H1 (cell line): ENCODE results near the gene A2ML1. TPM values are rescaled to one million over a fixed set of nuclear protein-coding genes. Genes with fewer than 3 reads are reported as not detected.
"Not testable (repeated sequence)": the region's sequence is repeated elsewhere in the genome, so short reads cannot be mapped to it uniquely, and the experiment has no call there.

ENCODE experiments used
- CTCF ChIA-PET: fragments of 300-600 bp; sonication (Branson Sonifier 250); formaldehyde crosslinking; loops from one replicate; lab custom pipeline; 2021; ENCODE audit not compliant: partially characterized antibody; lab: Charles Lee
- POLR2A ChIA-PET: fragments of 300-600 bp; sonication (Branson Sonifier 250); formaldehyde crosslinking; loops from one replicate; lab custom pipeline; 2021; ENCODE audit warnings: inconsistent platforms; ENCODE audit not compliant: partially characterized antibody; lab: Charles Lee
- DNase-seq, 2 experiments: peaks; one replicate each; pipeline versions ENCODE4 v3.0.0 to v3.0.0-alpha.2; 2010 to 2022; ENCODE audit warnings: low spot score in 2 of 2, low read depth in 1 of 2, mixed read lengths in 1 of 2
- FAIRE-seq: peaks from 2 replicates; lab custom pipeline; 2011; peaks lifted over from hg19 to GRCh38; lab: Jason Lieb, UNC
- H2AFZ ChIP-seq: 2 replicates; pipeline ENCODE4 v1.8.1; 2012; ENCODE audit warnings: low read length, inconsistent platforms
- H2AK5ac ChIP-seq: 2 replicates; pipeline ENCODE4 v1.6.1; 2013; ENCODE audit warnings: low read depth, low read length
- H2BK120ac ChIP-seq: replicated peaks from 2 replicates; pipeline ENCODE3; 2013; ENCODE audit warnings: low read depth, low read length, inconsistent platforms
- H2BK12ac ChIP-seq: 2 replicates; pipeline ENCODE4 v1.6.1; 2013; ENCODE audit warnings: low read depth, low read length
- H2BK15ac ChIP-seq: 2 replicates; pipeline ENCODE4 v1.6.1; 2013; ENCODE audit warnings: low read length
- H2BK20ac ChIP-seq: 2 replicates; pipeline ENCODE4 v1.6.1; 2013; ENCODE audit warnings: low read length
- H2BK5ac ChIP-seq: 2 replicates; pipeline ENCODE4 v1.6.1; 2013; ENCODE audit warnings: low read depth, low read length
- H3K14ac ChIP-seq: 2 replicates; pipeline ENCODE4 v1.6.1; 2013; ENCODE audit warnings: inconsistent platforms; ENCODE audit not compliant: insufficient read length
- H3K18ac ChIP-seq: 2 replicates; pipeline ENCODE4 v1.6.1; 2013; ENCODE audit warnings: low read length; ENCODE audit errors: extremely low read depth
- H3K23ac ChIP-seq: 2 replicates; pipeline ENCODE4 v1.6.1; 2013; ENCODE audit warnings: inconsistent platforms; ENCODE audit not compliant: insufficient read length
- H3K23me2 ChIP-seq: 2 replicates; pipeline ENCODE4 v1.6.1; 2013; ENCODE audit warnings: low read depth, low read length
- H3K27ac ChIP-seq: 2 replicates; pipeline ENCODE4 v1.6.1; 2011; ENCODE audit warnings: low read depth, low read length, inconsistent platforms
- H3K27me3 ChIP-seq, 4 experiments: replicated peaks in 1 of 4; 1 replicate in 1 of 4; 2 replicates in 3 of 4; pipeline versions ENCODE4 v1.6.1 to v1.8.1; 2011 to 2013; ENCODE audit warnings: low read length in 3 of 4, mild to moderate bottlenecking in 3 of 4, inconsistent platforms in 2 of 4, mixed read lengths in 2 of 4, moderate library complexity in 1 of 4; ENCODE audit not compliant: control insufficient read depth in 3 of 4, insufficient read depth in 3 of 4; ENCODE audit errors: extremely low read depth in 1 of 4
- H3K36me3 ChIP-seq, 4 experiments: 2 replicates each; pipeline versions ENCODE4 v1.6.1 to v1.8.1; 2011 to 2013; ENCODE audit warnings: mild to moderate bottlenecking in 4 of 4, low read length in 3 of 4, moderate library complexity in 2 of 4, control low read depth in 1 of 4, inconsistent platforms in 1 of 4; ENCODE audit not compliant: insufficient read depth in 4 of 4, control insufficient read depth in 2 of 4
- H3K4ac ChIP-seq: replicated peaks from 2 replicates; pipeline ENCODE3; 2013; ENCODE audit warnings: low read length, low read depth, mixed read lengths, inconsistent platforms; ENCODE audit not compliant: insufficient read length
- H3K4me1 ChIP-seq, 4 experiments: replicated peaks in 1 of 4; 1 replicate in 1 of 4; 2 replicates in 3 of 4; pipeline versions ENCODE4 v1.6.1 to v1.8.1; 2011 to 2013; ENCODE audit warnings: low read length in 3 of 4, inconsistent platforms in 2 of 4, mixed read lengths in 1 of 4; ENCODE audit not compliant: insufficient read depth in 4 of 4, control insufficient read depth in 3 of 4
- H3K4me2 ChIP-seq, 2 experiments: 2 replicates each; pipeline versions ENCODE4 v1.6.1 to v1.8.1; 2011 to 2013; ENCODE audit warnings: low read depth in 2 of 2, low read length in 2 of 2, control low read depth in 1 of 2, inconsistent platforms in 1 of 2, mild to moderate bottlenecking in 1 of 2; ENCODE audit not compliant: insufficient read depth in 1 of 2
- H3K4me3 ChIP-seq, 4 experiments: fragments of 200-600, 300-600 bp in 1 of 4; sonication (generic), shearing (Covaris generic), sonication (Bioruptor Twin) in 1 of 4; 2 replicates each; pipeline versions ENCODE4 v1.5.1 to v1.8.1; 2011 to 2016; ENCODE audit warnings: low read length in 4 of 4, low read depth in 3 of 4, control low read depth in 2 of 4, inconsistent platforms in 2 of 4, mild to moderate bottlenecking in 2 of 4, mixed read lengths in 1 of 4, moderate library complexity in 1 of 4; ENCODE audit not compliant: insufficient read depth in 2 of 4; ENCODE audit errors: extremely low read depth in 1 of 4
- H3K56ac ChIP-seq: replicated peaks from 2 replicates; pipeline ENCODE3; 2013; ENCODE audit warnings: low read depth, mild to moderate bottlenecking, mixed read lengths, low read length, inconsistent platforms; ENCODE audit not compliant: insufficient read length
- H3K79me1 ChIP-seq: 2 replicates; pipeline ENCODE4 v1.6.1; 2013; ENCODE audit warnings: low read depth, low read length, control low read depth
- H3K79me2 ChIP-seq, 2 experiments: 2 replicates each; pipeline versions ENCODE4 v1.6.1 to v1.8.1; 2012 to 2013; ENCODE audit warnings: low read length in 2 of 2, mild to moderate bottlenecking in 2 of 2, inconsistent platforms in 1 of 2; ENCODE audit not compliant: insufficient read depth in 2 of 2, control insufficient read depth in 1 of 2
- H3K9ac ChIP-seq, 4 experiments: replicated peaks in 1 of 4; 1 replicate in 1 of 4; 2 replicates in 3 of 4; pipeline versions ENCODE4 v1.6.1 to v1.8.1; 2011 to 2013; ENCODE audit warnings: low read depth in 3 of 4, low read length in 3 of 4, control low read depth in 2 of 4, mild to moderate bottlenecking in 2 of 4, moderate library complexity in 2 of 4, inconsistent platforms in 1 of 4; ENCODE audit errors: extremely low read depth in 1 of 4
- H3K9me3 ChIP-seq, 2 experiments: 2 replicates each; pipeline versions ENCODE4 v1.6.1 to v1.8.1; 2012 to 2013; ENCODE audit warnings: mild to moderate bottlenecking in 2 of 2, moderate library complexity in 2 of 2, control low read depth in 1 of 2, inconsistent platforms in 1 of 2, low read depth in 1 of 2, low read length in 1 of 2, mixed read lengths in 1 of 2; ENCODE audit not compliant: insufficient read depth in 2 of 2
- H4K20me1 ChIP-seq, 2 experiments: replicated peaks in 1 of 2; 2 replicates each; pipeline versions ENCODE3 to v1.8.1; 2011 to 2013; ENCODE audit warnings: inconsistent platforms in 2 of 2, low read length in 2 of 2, mild to moderate bottlenecking in 1 of 2; ENCODE audit not compliant: insufficient read depth in 2 of 2, control insufficient read depth in 1 of 2
- H4K5ac ChIP-seq: 2 replicates; pipeline ENCODE4 v1.6.1; 2013; ENCODE audit warnings: low read length, low read depth, mixed read lengths, inconsistent platforms; ENCODE audit not compliant: insufficient read length
- H4K8ac ChIP-seq: 2 replicates; pipeline ENCODE4 v1.8.0; 2013; ENCODE audit warnings: mild to moderate bottlenecking, moderate library complexity, low read length, inconsistent platforms; ENCODE audit not compliant: insufficient read depth; ENCODE audit errors: extremely low read depth
- H4K91ac ChIP-seq: replicated peaks from 2 replicates; pipeline ENCODE3; 2013; ENCODE audit warnings: low read length, mixed read lengths, inconsistent platforms; ENCODE audit not compliant: insufficient read length
- POLR2AphosphoS5 ChIP-seq: IDR thresholded peaks from 2 replicates; pipeline ENCODE4 v1.6.1; 2011; ENCODE audit warnings: low read depth, low read length
- RAD21 ChIP-seq, 2 experiments: IDR thresholded peaks in 1 of 2; conservative IDR thresholded peaks in 1 of 2; 2 replicates each; pipeline ENCODE4 v1.6.1; 2011; ENCODE audit warnings: low read depth in 2 of 2, low read length in 2 of 2, improper control_type of control experiment in 1 of 2, inconsistent platforms in 1 of 2, mild to moderate bottlenecking in 1 of 2, moderate library complexity in 1 of 2
- TAF7 ChIP-seq: optimal IDR thresholded peaks from 2 replicates; pipeline ENCODE3; 2011; ENCODE audit warnings: low read depth, mild to moderate bottlenecking, inconsistent platforms, low read length, moderate library complexity, borderline replicate concordance
- WGBS, 2 experiments: shearing (Covaris generic) in 1 of 2; methylation state at CpG; one replicate each; pipeline versions ENCODE4 v1.1.6 to v1.1.7; 2013 to 2015; ENCODE audit warnings: low lambda C conversion rate in 2 of 2, mixed read lengths in 2 of 2, inconsistent platforms in 1 of 2, low coverage in 1 of 2, missing lambda C conversion rate in 1 of 2; ENCODE audit not compliant: insufficient replicate concordance in 2 of 2, insufficient coverage in 1 of 2, insufficient read length in 1 of 2; ENCODE audit errors: extremely low coverage in 1 of 2, missing lambda C conversion rate in 1 of 2; 5-methylcytosine and 5-hydroxymethylcytosine counted together
- polyA plus RNA-seq, 7 experiments: library from polyadenylated mRNA; depleted of rRNA in 3 of 7; stranded (reverse) in 5 of 7; unstranded in 2 of 7; fragments of >200 nt in 5 of 7; fragments of 200-250 nt in 2 of 7; gene quantifications; 1 replicate in 5 of 7; 2 replicates in 1 of 7; 4 replicates in 1 of 7; pipeline versions ENCODE4 v1.2.1 to v1.2.3, GENCODE V29; 2011 to 2013; ENCODE audit warnings: missing spikeins in 2 of 7, mixed read lengths in 2 of 7
- total RNA-seq: library from RNA; stranded (reverse); fragmentation: NEBNext Ultra II Directional; extraction: Animal tissue kit (Norgen Biotek cat#: 25700); gene quantifications from 2 replicates; pipeline ENCODE4 v1.2.1, GENCODE V29; 2021

The A2ML1 gene
- total and polyA plus RNA-seq, 2 of the 8 experiments (the other 6 are each of a cell fraction or from before 2014, with no cell fraction given), result 10.2 to 10.3 TPM

DNA sequence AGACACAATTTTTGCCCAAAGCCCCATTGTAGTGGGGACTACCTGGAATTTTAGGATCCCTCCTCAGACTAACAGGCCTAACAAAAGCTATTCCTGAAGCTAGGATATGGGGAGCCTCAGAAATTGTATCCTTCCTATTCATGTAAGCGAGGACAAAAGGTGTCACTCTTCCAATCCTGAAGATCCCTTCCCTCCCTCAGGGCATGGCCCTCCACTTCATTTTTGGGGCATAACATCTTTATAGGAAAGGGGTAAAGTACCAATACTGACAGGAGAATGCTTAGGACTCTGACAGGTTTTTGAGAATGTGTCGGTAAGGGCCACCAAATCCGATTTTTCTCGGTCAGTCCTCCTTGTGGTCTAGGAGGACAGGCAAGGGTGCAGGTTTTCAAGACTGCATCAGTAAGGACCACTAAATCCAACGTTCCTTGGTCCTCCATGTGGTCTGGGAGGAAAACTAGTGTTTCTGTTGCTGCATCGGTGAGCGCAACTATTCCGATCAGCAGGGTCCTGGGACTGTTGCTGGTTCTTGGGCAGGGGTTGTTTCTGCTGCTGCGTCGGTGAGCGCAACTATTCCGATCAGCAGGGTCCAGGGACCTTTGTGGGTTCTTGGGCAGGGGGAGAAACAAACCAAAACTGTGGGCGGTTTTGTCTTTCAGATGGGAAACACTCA lies 32.9 kb upstream of the A2ML1 start:
- peaks cover 0 to 31% of the 10 kb centered on the region in 2 experiments; a peak in 3 of 4 replicates for H3K79me2 ChIP-seq
- not testable (repeated sequence) for H4K91ac ChIP-seq, H2BK20ac ChIP-seq, H2AFZ ChIP-seq, H3K23me2 ChIP-seq, H2AK5ac ChIP-seq, H2BK12ac ChIP-seq, H3K4ac ChIP-seq, H3K23ac ChIP-seq, H3K79me1 ChIP-seq, H4K8ac ChIP-seq, H3K27me3 ChIP-seq, FAIRE-seq, H2BK15ac ChIP-seq, H3K4me1 ChIP-seq, H2BK120ac ChIP-seq, H4K20me1 ChIP-seq
- WGBS, 2 experiments, result 4% methylated on average over 13 of the region's 13 CpGs; no CpG with 5 or more reads in 1 of the 2 experiments
- H3K9ac ChIP-seq, result peak overlapping the region; percentile 41 to 74 (median 60)
- ChIA-PET POLR2A (interaction anchor here (0.7 to 11.0 kb wide), 15 partner anchors 8 to 125 kb away, joined by 3 to 211 read pairs (median 3); partner anchors contain the start of gene A2ML1), CTCF (interaction anchor here (1.0 to 1.4 kb wide), 4 partner anchors 10 to 112 kb away, joined by 3 to 4 read pairs (median 4); no protein-coding TSS in a partner anchor)
- peak overlapping the region; percentile 28; the same call in 1 of the 2 replicates for H2BK5ac ChIP-seq
- peak overlapping the region; percentile 66 to 90 (median 86) for H3K4me3 ChIP-seq
- peaks cover 3 to 47% (median 26%) of the 10 kb centered on the region in 4 experiments; a peak in 7 of 8 replicates for H3K36me3 ChIP-seq
- DNase-seq, result peak in 1 of 2 experiments; percentile 44
- H3K9me3 ChIP-seq, result peaks cover 21 to 22% of the 10 kb centered on the region in 2 experiments
- peak overlapping the region; percentile 65 for H3K27ac ChIP-seq
- H4K5ac ChIP-seq, result peak overlapping the region; percentile 38
- H3K4me2 ChIP-seq, result peak overlapping the region; percentile 52 to 71
- peak overlapping the region; percentile 99 for H3K14ac ChIP-seq
- H3K18ac ChIP-seq, result peak overlapping the region; percentile 91
- peak overlapping the region; percentile 12 for H3K56ac ChIP-seq
- TF ChIP-seq POLR2AphosphoS5, result peak; percentile 63
- TF ChIP-seq RAD21 (IDR thresholded peaks at IDR 0.05 in 1 of 2, conservative IDR thresholded peaks at IDR 0.05 in 1 of 2; ENCODE audit: low read depth in 2 of 2, low read length in 2 of 2), result 0 out of 4 replicates have a peak, but pooled peaks of 1 of the 2 experiments have one; percentile 2
- TF ChIP-seq TAF7, result peak; percentile 9
